Measurements from ENCODE around the gene TSKU.
A peak's percentile ranks its signal among the peaks of the same experiment; 100 is the strongest.

TSKU gene

DNA sequence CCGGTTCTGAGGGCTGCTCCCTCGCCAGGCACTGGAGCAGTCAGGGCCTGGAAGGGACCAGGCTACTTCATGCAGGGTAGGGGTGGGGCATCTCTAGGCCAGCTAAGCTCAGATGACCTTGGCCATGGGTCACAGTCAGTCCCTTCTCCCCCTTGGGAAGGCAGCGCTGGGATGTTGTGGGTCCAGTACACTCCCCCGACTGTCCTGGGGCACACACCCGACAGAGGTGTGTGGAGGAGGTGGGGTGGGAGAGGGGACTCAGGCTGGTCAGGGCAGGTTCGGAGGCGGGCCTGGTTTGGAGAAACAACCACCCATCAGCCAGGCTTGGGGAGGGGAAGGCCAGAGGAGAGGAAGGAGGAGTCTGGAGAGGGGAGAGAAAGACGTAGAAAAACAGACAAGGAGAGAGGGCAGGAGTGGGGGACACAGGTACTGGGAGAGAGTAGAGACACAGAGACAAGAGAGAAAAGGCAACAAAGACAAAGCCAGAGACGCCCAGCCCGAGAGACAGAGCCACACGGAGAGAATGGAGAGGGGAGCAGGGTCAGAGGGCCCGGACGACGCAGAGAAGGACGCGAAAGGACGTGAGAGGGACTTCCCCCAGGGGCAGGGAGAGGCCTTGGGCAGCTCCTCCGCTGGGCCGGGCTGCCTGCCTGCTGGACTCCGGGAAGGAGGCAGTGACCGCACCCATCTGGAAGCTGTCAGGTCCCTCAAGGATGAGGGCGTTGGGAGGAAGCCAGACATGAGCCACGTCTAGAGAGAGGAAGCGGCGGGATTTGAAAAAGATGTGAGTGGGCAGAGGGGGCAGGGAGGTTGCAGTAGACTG, 30.6 kb upstream of the TSKU start:
- peak; percentile 45 for DNase-seq (ENCODE audit: low read depth, low spot score)

GRCh38 chr11:76753449-76753848, 29.7 kb upstream of the TSKU start:
- DNase-seq (ENCODE audit: low read depth, low spot score): no peak

GRCh38 chr11:76753950-76754349, 29.2 kb upstream of the TSKU start:
- no peak for DNase-seq (ENCODE audit: low read depth, low spot score)

DNA sequence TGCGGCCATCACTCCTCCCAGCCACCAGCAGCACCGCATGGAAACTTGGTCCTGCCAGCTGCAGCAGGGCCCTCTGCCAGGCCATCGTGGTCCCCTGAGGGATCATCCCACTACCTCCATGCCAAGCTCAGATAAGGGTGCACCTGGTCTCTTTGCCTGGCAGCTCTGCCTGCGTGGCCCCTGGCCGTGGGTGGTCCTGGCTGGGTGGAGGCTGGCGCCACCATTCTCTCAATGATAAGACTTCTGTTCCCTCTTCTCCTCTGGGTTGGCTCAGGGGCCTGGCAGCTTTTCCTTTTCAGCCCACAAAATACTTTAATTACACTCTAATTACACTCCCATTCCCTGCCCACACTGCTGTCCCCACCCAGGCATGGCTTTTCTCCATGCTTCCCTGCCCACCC, 26.8 kb upstream of the TSKU start:
- DNase-seq (ENCODE audit: low read depth, low spot score): no peak

DNA sequence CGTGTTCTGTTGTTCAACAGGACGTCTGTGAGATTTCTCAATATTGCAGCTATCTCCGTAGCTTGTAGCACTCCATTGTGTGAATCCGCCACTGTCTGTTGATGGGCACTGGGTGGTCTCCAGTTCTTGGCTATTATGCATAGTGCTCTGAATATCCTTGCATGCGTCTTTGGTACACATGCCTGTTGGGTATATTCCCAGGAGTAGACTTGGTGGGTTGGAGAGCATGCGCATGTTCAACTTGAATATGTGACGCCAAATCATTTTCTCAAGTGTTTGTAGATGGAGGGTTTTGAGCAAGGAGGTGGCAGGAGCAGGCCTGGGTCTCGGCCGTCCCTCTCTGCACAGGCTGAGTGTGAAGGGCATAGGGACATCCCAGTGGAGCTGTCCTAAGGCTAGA, 24.8 kb upstream of the TSKU start:
- no peak for DNase-seq (ENCODE audit: low read depth, low spot score)

- DNase-seq (ENCODE audit: low read depth, low spot score): no peak
These were observed 24.1 kb upstream of the TSKU start for GRCh38 chr11:76759092-76759491.

DNA sequence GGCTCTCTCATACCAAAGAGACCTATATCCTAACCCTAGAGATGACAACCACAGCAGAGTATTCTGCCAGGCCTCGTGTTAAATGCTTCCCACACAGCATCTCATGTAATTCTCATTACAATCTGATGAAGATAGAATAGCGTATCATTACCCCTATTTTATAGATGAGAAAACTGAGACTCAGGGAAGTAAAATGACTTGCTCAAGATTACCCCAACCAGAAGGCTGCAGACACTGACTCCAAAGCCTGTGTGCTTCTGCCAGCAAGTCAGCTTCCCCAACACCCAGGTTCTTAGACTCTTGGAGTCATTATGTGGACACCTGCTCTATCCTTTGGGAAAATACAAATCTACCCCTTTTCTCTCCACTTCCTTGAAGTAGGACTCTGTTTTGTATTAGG, 23.6 kb upstream of the TSKU start:
- no peak for DNase-seq (ENCODE audit: low read depth, low spot score)

GRCh38 chr11:76760236-76760635, 22.9 kb upstream of the TSKU start:
- no peak for DNase-seq (ENCODE audit: low read depth, low spot score)

GRCh38 chr11:76761718-76762355, 21.3 kb upstream of the TSKU start:
- DNase-seq (ENCODE audit: low read depth, low spot score): no peak

DNA sequence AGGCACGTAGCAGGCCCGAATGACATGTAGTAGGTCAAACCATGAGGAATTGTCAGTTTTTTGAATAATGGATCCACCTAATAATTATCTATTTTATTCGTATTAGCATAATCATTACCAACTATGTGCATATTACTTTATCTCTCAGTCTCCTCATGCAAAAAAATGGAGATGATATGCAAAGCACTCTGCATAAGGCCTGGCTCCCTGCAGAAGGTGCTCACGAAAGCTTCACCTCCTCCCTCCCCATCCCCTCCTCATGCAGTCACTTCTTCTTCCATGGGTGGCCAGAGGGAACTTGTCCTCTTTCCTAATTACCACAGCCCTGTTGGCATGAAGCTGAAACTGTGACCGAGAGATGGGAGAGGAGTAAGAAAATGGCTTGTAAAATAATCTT, 20.8 kb upstream of the TSKU start:
- DNase-seq (ENCODE audit: low read depth, low spot score): no peak

- DNase-seq (ENCODE audit: low read depth, low spot score): no peak
These were observed 20.1 kb upstream of the TSKU start for GRCh38 chr11:76762867-76763572.

DNA sequence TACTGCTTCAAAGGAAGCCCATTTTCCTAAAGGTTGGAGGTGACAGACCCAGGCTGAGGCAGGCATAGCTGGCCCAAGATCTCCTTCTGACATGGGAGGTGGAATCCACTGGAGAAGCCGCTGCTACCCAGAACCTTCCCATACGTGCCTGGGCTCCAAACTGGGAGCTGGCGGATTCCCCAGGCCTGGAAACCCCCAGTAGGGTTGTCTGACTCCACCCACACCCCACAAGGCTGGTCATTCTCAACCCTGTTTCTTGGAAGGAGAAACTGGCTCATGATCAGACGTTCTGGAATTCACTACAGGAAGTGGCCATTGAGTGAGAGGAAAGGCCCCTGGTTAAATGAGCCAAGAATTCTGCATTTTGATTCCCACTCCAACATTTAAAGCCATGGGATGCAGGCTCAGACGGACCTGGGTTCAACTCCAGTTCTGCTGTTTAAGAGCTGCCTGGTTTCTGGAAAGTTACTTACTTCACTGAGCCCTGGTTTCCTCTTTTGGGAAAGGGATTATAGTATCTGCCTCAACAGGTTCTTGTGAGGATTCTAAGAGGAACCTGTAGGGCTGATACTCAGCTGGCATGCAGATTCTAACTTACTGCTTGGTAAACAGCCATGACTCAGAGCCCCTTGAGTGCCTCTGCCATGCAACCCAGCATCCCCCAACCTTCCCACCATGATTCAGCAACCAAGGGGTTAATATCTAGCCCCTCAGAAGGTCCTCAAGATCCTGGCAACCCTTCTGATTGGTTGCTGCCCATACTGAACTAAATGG, 19.4 kb upstream of the TSKU start:
- peak; percentile 92 for DNase-seq (ENCODE audit: low read depth, low spot score)

- DNase-seq (ENCODE audit: low read depth, low spot score): no peak
These were observed 18.1 kb upstream of the TSKU start for GRCh38 chr11:76764941-76765665.

DNA sequence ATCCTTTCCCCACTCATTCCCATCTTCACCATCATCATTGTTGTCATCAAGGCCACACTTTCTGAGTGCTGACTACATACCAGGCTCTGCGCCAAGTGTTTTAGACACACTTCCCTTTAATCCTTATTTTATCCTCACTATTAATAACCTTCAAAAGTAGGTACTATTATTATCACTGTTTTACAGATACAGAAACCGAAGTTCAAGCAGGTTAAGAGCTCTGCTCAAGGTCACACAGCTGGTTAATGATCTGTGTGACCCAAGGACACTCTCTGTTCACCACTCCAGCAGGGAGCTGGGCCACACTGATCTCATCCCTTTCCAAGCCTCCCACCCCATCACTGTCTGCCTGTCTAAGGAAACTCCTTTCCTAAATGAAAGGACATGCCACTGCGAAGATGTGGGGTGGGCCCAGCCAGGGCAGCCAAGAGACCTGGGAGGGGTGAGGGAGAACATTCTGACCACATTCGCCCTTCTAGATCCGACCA, 17.2 kb upstream of the TSKU start:
- DNase-seq (ENCODE audit: low read depth, low spot score): no peak

DNA sequence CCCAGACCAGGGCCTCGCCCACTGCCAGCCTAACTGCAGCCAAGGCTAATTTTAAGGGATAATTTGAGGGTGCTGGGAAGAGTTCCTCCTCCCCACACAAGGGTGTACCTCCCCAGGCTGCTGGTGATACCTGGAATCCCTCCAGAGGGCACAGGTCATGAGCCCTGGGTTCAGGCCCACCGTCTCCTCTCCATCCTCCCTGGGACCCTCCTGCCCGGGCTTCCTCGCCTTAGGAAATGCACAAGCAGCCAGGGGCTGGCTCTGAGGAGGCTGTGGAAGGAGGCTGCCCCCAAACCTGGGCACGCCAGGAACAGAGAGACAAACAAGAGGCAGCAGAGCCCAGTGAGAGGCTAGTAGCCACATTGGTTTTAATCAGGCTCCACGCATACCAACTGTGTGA, 16.6 kb upstream of the TSKU start:
- DNase-seq (ENCODE audit: low read depth, low spot score): no peak

DNA sequence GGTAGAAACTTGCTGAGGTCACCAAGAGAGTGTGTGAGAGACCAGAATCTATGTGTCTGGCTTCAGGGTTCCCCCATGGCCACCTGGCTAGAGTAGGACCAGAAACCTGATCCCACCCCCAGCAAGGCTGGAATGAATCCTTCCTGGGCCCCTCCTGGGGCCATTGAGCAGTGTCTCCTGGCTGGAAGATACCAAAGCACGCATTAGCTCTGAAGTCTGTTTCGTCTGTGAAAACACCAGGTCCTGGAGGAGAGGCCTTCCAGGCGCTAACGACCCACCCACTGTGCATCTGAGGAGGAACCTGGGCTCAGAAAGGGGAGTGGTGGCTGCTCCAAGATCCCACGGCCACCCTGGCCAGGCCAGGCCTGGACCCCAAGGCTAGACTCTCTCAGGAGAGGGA, 15.5 kb upstream of the TSKU start:
- DNase-seq (ENCODE audit: low read depth, low spot score): no peak

DNA sequence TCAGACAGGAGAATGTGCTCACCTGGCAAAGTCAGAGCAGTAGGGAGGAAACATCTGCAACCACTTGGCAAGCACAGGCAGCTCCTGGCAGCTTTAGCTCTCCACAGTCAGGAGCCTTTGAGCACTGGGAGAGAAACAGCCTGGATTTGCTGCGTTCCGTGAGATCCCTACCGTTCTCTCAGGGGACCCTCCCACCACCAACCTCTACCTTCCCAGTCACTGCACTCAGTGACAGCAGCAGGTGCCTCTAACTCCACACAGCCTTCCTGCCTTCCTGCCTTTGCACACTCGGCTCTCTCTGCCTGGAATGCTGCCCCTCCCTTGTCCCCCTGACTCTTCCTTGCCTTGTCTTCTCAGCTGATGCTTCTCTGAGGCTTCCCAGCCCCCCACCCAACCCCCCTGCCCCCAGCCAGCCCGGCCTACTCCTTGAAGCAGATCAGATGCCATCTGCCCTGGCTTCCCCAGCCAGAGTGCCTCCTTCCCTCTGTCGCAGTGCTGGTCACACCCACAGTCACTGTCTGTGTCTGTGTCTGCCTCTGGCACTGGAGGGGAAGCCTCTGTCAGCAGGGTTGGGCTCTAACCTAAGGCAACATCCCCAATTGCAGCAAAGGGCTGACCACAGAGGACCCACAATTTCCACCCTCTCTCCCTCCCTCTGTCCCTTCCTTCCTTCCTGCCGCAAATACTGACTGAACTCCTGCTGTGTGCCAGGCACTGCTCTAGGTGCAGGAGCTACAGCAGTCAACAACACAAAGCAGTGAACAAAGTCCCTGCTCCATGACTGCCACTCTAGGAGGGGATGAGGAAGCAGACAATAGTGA, 14.9 kb upstream of the TSKU start:
- DNase-seq (ENCODE audit: low read depth, low spot score): peak; percentile 44

- peak; percentile 56 for DNase-seq (ENCODE audit: low read depth, low spot score)
These were observed 14.1 kb upstream of the TSKU start for GRCh38 chr11:76768909-76769560.

- DNase-seq (ENCODE audit: low read depth, low spot score): no peak
These were observed 13.2 kb upstream of the TSKU start for GRCh38 chr11:76769645-76770586.
